GM12874 (cell line): ENCODE results near the gene GPR62.

ENCODE experiments used
- CTCF ChIP-seq: IDR thresholded peaks from 2 replicates; pipeline ENCODE4 v1.5.1; 2011; ENCODE audit warnings: low read depth, mild to moderate bottlenecking, control low read depth, low read length, moderate library complexity; ENCODE audit not compliant: insufficient read depth

The GPR62 gene

GRCh38 chr3:51988286-51989146 is 33.3 kb downstream of the GPR62 start:
- no peak for TF ChIP-seq CTCF

- no peak for TF ChIP-seq CTCF
Observed at GRCh38 chr3:51992017-51992682, 37.0 kb downstream of the GPR62 start.

GRCh38 chr3:51994530-51994929 is 39.3 kb downstream of the GPR62 start:
- TF ChIP-seq CTCF = no peak

- TF ChIP-seq CTCF = no peak
Observed at GRCh38 chr3:51995346-51996163, 40.4 kb downstream of the GPR62 start, which contains the start of gene RPL29. Gene RPL29 (minus strand): TSS chr3:51995895. CDS start chr3:51995461, 434 bp downstream.

GRCh38 chr3:51997172-51997571 is 42.0 kb downstream of the GPR62 start:
- TF ChIP-seq CTCF = no peak

- TF ChIP-seq CTCF = no peak
Observed at GRCh38 chr3:51997935-51998596, 42.9 kb downstream of the GPR62 start.

- TF ChIP-seq CTCF = no peak
Observed at GRCh38 chr3:51998774-51999173, 43.6 kb downstream of the GPR62 start.
